ENCODE results near the gene LLGL1.
"Not testable (repeated sequence)": the region's sequence is repeated elsewhere in the genome, so short reads cannot be mapped to it uniquely, and the experiment has no call there.

The LLGL1 gene

GRCh38 chr17:18194804-18195203 lies 30.6 kb upstream of the LLGL1 start:
- DNase-seq, result no peak

DNA sequence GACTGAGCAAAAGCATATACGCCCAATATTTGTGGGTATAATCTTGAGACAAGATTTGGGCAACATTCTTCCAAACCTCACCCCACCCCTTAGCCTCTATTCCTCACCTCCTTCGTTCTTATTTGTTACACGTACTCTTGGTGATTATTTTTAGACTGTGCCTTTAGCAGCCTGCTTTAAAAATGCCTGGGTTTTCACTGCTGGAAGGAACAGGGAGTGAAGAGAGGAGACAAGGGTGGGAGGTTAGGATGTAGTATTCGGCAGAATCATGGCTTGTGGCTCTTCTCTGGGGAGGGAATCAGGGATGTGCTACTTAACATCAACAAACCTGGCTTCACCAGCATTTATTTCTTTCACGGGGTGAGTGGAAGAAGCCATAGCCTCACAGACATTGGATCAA lies 30.2 kb upstream of the LLGL1 start:
- no peak for DNase-seq

DNA sequence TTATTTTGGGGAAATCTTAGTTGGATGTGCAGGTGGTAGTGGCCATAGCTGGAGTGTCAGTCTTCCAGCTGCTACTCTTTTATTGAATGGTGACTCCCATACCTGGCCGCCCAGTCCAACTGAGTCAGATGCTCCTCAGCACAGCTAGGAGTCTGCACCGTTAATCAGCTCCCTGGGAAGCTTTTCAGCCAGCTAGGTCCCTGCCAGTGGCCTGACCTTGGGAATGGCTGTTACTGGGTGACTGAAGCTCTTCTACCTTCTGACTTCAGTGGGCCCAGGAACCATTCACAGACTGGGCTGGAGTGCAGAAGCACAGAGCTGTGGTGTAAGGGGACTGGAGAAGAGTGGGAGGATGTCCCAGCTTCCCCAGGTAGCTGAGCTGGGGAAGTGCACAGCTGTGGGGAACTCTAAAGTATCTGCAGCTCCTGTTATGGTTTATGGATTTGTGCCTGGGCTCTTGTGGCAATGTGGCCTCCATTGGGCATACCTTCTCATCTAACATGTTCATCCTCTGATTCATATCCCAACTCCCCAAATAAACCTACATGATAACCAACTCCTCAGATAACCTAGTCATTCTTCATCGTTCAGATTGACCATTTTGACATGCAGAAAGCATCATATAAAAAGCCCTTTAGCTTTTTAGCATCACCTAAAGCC lies 27.8 kb upstream of the LLGL1 start:
- no peak for DNase-seq

DNA sequence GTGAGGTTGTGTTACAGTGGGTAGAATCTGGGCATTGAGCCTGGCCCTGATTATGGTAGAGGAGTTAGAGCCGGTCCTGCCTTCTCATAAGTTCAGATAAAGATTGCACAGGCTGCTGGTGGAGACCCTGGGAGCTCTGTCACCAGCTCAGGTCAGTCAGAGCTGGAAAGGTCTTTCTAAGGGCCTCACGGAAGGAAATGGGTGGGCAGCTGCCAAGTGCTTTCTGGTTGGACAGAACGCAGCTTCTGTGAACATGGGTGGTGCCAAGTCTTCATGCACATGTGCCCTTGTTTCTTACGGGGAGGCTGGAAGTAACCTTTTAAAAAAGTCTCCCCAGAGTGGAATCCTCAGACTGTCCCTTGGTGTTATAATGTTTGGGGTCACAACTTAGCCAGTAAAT lies 26.9 kb upstream of the LLGL1 start:
- no peak for DNase-seq

DNA sequence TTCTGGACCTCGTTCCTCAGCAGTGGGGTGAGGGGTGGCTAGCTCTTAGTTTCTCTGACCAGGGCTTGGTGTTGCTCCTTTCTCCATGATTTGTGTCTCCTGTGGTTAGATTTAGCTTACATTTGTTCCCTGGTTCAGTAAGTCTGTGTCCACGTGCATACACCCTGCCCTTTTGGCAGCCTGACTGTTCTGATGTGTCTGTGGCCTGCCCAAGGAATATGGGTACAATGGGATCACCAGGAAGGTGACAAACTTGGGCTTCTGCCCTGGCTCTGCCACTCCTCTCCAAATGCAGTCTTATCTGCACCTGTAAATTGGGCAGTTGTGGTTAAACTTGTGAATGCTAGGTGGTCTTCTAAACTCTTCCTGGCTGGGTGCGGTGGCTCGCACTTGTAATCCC lies 24.3 kb upstream of the LLGL1 start:
- DNase-seq, result no peak

- DNase-seq, result no peak
Observed at GRCh38 chr17:18203308-18203707, 22.1 kb upstream of the LLGL1 start.

DNA sequence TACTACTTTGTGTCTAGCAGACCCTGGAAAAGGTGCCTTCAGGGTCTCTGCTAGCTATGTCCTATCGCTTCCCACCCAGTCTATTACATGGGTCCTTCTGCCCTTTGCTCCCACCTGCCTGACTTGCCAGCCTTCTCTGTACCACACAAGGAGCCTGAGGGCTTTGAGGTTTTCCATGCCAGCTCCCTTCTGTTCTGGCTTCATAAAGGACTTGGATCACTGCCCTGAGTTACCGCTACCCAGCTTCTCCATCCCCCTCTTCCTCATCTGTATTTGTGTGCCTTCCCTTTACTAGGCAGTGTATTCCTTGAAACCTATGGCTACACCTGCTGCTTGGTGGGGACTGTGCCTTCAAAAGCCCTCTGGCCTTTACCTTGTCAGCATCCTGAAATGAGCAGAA lies 19.6 kb upstream of the LLGL1 start:
- DNase-seq, result no peak

- no peak for DNase-seq
Observed at GRCh38 chr17:18206962-18207361, 18.5 kb upstream of the LLGL1 start.

GRCh38 chr17:18208092-18208491 lies 17.3 kb upstream of the LLGL1 start:
- DNase-seq, result no peak

DNA sequence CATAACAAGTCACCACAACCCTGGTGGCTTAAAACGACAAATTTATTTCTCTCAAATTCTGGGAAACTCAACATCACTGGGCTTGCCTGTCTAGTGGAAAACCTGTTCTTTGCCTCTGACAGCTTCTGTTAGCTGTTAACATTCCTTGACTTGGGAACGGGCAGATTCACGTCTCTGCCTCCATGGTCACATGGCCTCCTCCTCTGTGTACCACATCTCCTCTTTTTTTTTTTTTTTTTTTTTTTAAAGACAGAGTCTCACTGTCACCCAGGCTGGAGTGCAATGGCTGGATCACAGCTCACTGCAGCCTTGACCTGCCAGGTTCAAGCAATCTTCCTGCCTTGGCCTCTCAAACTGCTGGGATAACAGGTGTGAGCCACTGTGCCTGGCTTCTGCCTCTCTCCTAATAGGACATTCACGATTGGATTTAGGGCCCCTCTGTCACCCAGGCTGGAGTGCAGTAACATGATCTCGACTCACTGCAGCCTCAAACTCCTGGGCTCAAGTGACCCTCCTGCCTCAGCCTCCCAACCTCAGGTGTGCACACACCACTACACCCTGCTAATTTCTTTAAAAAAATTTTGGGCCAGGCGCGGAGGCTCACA lies 11.7 kb upstream of the LLGL1 start:
- no peak for DNase-seq

DNA sequence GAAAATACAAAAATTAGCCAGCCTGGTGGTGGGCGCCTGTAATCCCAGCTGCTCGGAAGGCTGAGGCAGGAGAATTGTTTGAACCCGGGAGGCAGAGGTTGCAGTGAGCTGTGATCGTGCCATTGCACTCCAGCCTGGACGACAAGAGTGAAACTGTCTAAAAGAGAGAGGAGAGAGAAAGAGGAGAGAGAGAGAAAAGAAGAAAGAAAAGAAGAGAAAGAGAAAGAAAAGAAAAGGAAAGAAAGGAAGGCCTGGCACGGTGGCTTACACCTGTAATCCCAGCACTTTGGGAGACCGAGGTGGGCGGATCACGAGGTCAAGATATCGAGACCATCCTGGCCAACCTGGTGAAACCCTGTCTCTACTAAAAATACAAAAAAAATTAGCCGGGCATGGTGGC lies 8.5 kb upstream of the LLGL1 start:
- not testable (repeated sequence) for DNase-seq

DNA sequence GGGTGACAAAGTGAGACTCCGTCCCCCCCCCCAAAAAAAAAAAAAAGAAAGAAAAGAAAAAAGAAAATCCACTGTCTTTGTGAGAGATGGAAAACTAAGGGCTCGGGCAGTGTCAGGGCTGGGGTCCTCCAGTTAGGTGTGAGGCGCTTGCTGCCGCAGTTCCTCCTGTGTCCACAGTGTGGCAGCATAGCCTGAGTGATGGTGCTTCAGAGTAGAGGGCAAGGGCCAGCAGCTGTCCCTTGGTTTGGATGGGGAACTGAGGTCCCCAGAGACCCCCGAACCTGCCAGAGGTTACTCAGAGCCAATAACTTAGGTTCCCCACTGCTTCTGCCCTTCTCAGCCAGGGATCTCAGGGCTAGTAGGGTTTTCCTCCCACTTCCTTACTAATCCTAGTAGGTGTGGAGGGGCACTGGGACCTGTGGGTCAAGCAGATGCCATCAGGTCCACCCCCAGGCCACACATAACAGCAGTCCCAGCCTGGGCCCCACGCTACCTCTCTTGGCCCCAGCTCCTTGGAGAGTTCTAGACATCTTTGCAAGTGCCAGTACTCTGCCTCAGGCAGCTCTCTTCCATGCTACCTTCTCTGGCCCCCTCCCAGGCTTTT lies 7.9 kb upstream of the LLGL1 start:
- peak; percentile 7 for DNase-seq

DNA sequence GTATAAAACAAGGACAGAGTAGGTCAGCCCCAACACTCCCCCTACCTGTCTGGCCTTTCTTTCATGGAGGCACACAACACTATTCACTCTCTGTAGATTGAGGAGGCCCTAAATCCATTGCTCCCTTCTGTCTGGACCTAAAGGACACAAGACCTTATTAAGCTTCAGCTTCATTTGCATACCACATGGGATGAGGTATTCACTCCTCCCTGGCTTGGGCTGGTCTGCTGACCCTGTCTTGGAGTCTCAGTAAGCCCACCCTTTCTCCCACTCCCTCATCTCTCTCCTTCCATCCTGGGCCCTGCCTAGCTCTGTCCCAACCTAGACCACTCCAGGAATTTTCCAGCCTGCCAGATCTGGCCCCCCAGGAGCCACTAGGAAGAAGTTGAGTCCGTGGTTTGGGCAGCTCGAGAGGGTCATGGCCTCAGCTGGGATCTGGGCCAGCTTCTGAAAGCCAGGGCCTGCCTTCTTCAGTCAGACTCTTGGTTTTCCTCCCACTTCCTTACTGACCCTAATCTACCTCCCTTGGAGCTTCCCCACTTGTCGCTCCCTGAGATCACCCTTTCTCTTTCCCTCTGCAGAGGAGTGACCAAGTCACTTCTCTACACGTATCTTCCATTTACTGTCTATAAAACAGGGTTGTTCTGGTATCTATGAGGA lies 6.5 kb upstream of the LLGL1 start:
- no peak for DNase-seq

DNA sequence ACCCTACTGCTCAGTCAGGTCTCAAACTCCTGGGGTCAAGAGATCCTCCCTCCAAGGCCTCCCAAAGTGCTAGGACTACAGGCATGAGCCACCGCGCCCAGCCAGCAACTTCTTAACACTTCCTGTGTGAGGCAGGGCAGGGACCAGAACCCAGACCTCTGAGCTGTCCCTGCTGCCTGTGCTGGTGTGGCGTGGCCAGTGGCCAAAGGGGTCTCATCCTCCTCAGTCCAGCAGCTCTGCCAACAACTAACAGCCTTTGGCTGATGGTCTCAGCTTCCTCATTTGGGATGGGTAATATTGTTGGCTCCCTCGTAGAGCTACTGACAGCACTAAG lies 1.4 kb upstream of the LLGL1 start:
- DNase-seq, result no peak

DNA sequence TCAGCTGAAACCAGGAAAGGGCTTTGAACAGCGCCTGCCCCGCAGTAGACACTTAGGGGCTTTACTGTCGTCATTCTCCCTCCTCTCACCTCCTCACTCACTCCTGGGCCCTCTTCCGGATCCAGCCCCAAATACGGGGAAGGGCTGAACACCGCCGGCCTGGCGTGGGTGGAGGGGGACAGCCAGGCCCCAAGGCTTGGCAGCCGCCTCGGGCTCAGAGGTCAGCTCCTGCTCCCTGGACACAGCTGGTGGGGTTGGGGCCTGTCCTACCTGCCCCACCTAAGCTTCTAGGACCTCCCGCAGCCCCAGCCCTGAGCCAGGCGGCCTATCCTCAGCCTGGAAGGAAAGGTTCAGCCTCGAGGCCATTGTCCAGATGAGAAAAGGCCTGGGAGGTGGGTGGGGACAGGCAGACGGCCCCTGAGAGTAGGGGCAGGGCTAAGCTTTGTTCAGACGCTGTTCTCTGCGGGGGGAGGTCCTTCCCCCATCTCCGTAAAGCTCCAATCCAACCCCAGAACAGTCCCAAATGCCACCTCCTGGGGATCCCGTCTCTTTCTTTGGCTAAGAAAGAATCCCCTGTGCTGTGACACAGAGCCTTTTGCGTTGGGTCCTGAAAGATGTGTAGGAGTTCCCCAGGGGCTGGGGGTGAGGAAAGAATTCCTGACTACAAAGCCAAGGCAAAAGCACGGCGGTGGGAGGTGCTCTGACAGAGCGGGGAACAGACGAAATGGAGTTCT lies 881 bp upstream of the LLGL1 start:
- no peak for DNase-seq

DNA sequence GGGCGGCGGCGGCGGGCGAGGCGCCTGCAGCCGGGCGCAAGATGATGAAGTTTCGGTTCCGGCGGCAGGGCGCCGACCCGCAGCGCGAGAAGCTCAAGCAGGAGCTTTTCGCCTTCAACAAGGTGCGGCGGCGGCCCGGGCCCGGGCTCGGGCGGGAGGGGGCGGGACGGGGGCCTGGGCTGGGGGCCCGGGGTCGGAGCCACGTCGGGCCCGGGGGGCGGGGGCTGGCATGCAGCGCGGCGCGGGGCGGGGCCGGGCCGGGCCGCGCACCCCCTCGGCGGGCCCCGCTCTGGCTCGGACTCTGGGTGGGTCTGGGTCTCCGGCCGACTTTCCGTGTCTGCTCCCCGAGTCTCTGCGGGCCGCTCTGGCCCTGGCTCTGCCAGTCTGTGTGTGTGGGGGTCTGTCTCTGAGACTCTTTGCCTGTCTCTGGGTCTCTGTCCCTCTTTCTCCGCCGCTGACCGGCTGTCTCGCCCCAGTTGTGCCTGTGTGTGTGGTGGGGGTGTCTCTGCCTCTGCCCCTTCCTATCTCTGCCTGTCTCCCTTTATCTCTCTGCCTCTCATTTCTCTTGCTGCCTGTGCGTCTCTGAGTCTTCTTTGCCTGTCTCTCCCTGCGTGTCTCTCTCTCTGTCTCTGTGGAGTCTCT lies 328 bp downstream of the LLGL1 start:
- no peak for DNase-seq

- no peak for DNase-seq
Observed at GRCh38 chr17:18226284-18226945, 980 bp downstream of the LLGL1 start.

- DNase-seq, result no peak
Observed at GRCh38 chr17:18227635-18228034, 2.2 kb downstream of the LLGL1 start.

DNA sequence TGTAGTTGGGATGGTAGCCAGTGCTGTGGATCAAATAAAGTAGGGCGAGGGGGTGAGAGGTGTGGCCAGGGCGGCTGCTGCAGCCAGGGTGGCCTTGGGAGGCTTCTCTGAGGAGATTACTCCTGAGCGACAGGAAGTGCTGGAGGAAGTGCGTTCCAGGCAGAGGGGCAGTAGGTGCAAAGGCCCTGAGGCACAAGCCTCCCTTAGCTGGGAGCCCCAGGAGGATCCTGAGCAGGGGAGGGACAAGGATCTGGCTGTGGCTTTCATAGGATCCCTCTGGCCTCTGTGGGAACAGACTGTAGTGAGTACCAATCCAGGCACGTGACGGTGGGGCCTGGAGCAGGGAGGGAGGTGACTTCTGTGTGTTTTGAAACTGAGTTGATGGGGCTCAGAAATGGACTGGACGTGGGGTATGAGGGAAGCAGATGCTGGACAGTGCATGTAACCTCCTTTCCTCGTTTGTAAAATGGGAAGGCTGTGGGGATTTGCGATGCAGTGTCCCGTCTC lies 2.8 kb downstream of the LLGL1 start:
- no peak for DNase-seq

- DNase-seq, result no peak
Observed at GRCh38 chr17:18229254-18229653, 3.8 kb downstream of the LLGL1 start.

DNA sequence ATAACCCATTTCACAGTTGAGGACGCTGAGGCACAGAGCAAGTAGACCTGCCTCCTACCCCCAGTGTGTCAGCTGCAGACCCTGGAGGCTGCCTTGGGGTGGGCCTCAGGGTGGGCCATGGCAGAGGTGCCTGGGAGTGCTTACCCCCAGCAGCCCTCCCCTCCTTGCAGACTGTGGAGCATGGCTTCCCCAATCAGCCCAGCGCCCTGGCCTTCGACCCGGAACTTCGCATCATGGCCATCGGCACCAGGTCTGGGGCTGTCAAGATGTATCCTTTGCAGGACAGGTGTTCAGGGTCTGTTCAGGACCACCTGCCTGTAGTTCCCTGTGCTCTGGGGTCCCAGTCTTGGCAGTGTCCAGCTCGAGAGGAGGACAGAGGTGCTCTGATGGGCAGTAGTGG lies 4.3 kb downstream of the LLGL1 start:
- no peak for DNase-seq

Measured in DMS79 treated with DMSO at 0.1 percent for 48 hours (cell line).